OCI-LY7 (cell line): Measurements from ENCODE around the gene BOLA1.

Experiments used
- CTCF ChIP-seq: fragments of 200-600 bp; sonication (generic); conservative IDR thresholded peaks from 2 replicates; pipeline ENCODE4 v1.5.1; 2014; ENCODE audit warnings: mild to moderate bottlenecking, antibody characterized with exemption, low read length, moderate library complexity, mixed read lengths
- EZH2phosphoT487 ChIP-seq: fragments of 200-600 bp; sonication (generic); IDR thresholded peaks from 2 replicates; pipeline ENCODE4 v1.6.1; 2018; ENCODE audit warnings: low read depth, borderline replicate concordance, mild to moderate bottlenecking, mixed run types, antibody characterized with exemption, low read length, moderate library complexity, mixed read lengths

GRCh38 chr1:149927056-149927562 is 27.7 kb downstream of the BOLA1 start:
- no peak for TF ChIP-seq CTCF
- TF ChIP-seq EZH2phosphoT487: no peak
